ENCODE results near the gene EIF3J. TPM values are rescaled to one million over a fixed set of nuclear protein-coding genes. Genes with fewer than 3 reads are reported as not detected.

The EIF3J gene
- total and polyA plus RNA-seq, 10 of the 15 experiments (the other 5 are each of a cell fraction or from before 2014, with no cell fraction given) = 34.7 to 126 (median 64.1) TPM

- no peak for TF ChIP-seq USF2 (IDR thresholded peaks at IDR 0.05; ENCODE audit: borderline replicate concordance, low read depth, low read length)
- no peak for TF ChIP-seq CREB1 (IDR thresholded peaks at IDR 0.05; ENCODE audit: low read depth)
- no peak for TF ChIP-seq ZSCAN29 (IDR thresholded peaks at IDR 0.05)
- TF ChIP-seq LARP7 (IDR thresholded peaks at IDR 0.05) = peak; percentile 81; the same call in 1 of the 2 replicates
- no peak for TF ChIP-seq NFXL1 (IDR thresholded peaks at IDR 0.05; ENCODE audit: borderline replicate concordance)
- TF ChIP-seq POLR2A (IDR thresholded peaks at IDR 0.05; ENCODE audit: low read depth, low read length) = peak; percentile 47; the same call in 1 of the 2 replicates
- no peak for TF ChIP-seq ZBTB11 (CRISPR knock-in tag; IDR thresholded peaks at IDR 0.05)
- no peak; the same call in 1 of the 2 replicates for TF ChIP-seq SMAD5 (IDR thresholded peaks at IDR 0.05; ENCODE audit: low read depth)
- no peak for TF ChIP-seq RELA (IDR thresholded peaks at IDR 0.05; ENCODE audit: borderline replicate concordance, partially characterized antibody)
- no peak for TF ChIP-seq WRNIP1 (IDR thresholded peaks at IDR 0.05; ENCODE audit: borderline replicate concordance, low read depth, low read length)
- no peak for TF ChIP-seq KDM1A (IDR thresholded peaks at IDR 0.05; ENCODE audit: borderline replicate concordance)
- TF ChIP-seq ZNF592 (IDR thresholded peaks at IDR 0.05) = no peak
- peak; percentile 15; the same call in 1 of the 2 replicates for TF ChIP-seq EED (IDR thresholded peaks at IDR 0.05; ENCODE audit: low read depth)
- TF ChIP-seq NBN (IDR thresholded peaks at IDR 0.05) = peak; percentile 59; the same call in 1 of the 2 replicates
- 0 out of 2 replicates have a peak, but pooled peaks have one; percentile 13 for TF ChIP-seq REST (IDR thresholded peaks at IDR 0.05; ENCODE audit: low read depth, low read length)
- TF ChIP-seq MYC (IDR thresholded peaks at IDR 0.05; ENCODE audit: insufficient read depth, insufficient read length, insufficient replicate concordance, low read length, severe bottlenecking) = no peak
These were observed 515 bp upstream of the EIF3J start (continued) for GRCh38 chr15:44536302-44536961.

All from GM12878 (cell line).